Measurements from ENCODE around the gene TUBB. TPM values are rescaled to one million over a fixed set of nuclear protein-coding genes. Genes with fewer than 3 reads are reported as not detected.
A peak's percentile ranks its signal among the peaks of the same experiment; 100 is the strongest.
"Not testable (repeated sequence)": the region's sequence is repeated elsewhere in the genome, so short reads cannot be mapped to it uniquely, and the experiment has no call there.

Gene TUBB
- total RNA-seq, 4 donors from 2014 or later: 151 to 351 (median 255) TPM

DNA sequence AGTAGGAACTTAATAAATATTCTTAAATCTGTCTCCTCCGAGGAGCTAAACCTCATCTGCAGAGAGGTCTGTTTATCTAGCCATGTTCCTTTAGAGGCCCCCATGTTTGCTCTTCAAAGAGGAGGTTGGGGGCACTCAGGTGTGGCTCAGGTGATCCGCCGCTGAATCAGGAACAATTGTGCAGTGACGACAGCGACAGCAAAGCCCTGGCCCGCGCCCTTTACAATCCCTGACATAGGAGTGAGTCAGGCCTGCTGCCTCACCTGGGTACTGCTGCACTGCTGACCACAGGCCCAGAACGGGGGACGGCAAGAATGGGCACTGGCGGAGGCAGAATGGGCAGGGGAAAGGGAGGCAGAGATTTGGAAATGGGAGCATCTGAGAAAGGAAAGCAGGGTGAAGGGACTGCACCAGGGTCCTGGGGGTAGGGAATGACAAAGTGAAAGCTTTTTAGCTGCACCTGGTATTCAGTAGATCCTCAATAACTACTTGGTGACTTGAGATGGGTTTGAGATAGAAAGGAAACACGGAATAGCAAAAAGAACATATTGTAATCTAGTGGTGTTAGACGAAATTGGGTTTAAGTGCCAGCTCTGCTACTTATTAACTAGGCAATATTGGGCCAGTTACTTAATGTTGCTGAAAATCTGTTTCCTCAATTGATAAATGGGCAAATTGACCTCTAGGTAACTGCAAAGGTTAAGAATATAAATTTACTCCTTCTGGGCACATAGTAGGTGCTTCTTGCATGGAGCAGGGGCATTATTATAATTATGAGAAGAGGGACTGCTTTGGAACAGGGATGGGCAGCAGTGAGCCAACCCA lies 29.6 kb downstream of the TUBB start:
- Histone ChIP-seq H3K27ac (peak overlapping the region; percentile 67 to 95 (median 90)), H3K27me3 (no peaks in the 10 kb centered on the region), H3K4me3 (no peak overlapping the region), H3K9me3 (no peaks in the 10 kb centered on the region), H3K36me3 (no peaks in the 10 kb centered on the region), H3K4me1 (peaks cover 38 to 83% (median 57%) of the 10 kb centered on the region in 3 donors)
- 41 to 51% methylated on average over 11 of the region's 12 CpGs for WGBS, 2 donors
- peak in 1 of 6 experiments; percentile 18 for TF ChIP-seq CTCF (IDR thresholded peaks at IDR 0.05)
- no peak for TF ChIP-seq POLR2A (IDR thresholded peaks at IDR 0.05)
- no peak for DNase-seq
- intact Hi-C loops (cut with DNase I): no loop called here

DNA sequence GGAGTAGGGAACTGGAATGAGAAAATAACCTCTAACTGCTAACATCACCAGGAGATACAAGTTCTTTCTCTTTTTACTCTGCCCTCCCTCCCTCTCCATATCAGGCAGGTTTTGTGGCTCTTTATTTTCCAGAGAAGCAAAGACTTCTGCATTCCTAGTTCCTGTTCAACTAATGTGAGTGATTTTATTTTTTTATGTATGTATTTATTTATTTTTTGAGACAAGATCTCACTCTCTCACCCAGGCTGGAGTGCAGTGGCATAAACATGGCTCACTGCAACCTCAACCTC lies 30.2 kb downstream of the TUBB start:
- DNase-seq: no peak
- TF ChIP-seq CTCF (IDR thresholded peaks at IDR 0.05) (no peak), POLR2A (IDR thresholded peaks at IDR 0.05) (no peak)
- H3K4me1 ChIP-seq: peaks cover 36 to 83% (median 53%) of the 10 kb centered on the region in 3 donors
- intact Hi-C loops (cut with DNase I): no loop called here
- peak overlapping the region; percentile 67 to 95 (median 90) for H3K27ac ChIP-seq
- H3K4me3 ChIP-seq: no peak overlapping the region
- H3K27me3 ChIP-seq: no peaks in the 10 kb centered on the region
- no peaks in the 10 kb centered on the region for H3K9me3 ChIP-seq
- H3K36me3 ChIP-seq: no peaks in the 10 kb centered on the region

DNA sequence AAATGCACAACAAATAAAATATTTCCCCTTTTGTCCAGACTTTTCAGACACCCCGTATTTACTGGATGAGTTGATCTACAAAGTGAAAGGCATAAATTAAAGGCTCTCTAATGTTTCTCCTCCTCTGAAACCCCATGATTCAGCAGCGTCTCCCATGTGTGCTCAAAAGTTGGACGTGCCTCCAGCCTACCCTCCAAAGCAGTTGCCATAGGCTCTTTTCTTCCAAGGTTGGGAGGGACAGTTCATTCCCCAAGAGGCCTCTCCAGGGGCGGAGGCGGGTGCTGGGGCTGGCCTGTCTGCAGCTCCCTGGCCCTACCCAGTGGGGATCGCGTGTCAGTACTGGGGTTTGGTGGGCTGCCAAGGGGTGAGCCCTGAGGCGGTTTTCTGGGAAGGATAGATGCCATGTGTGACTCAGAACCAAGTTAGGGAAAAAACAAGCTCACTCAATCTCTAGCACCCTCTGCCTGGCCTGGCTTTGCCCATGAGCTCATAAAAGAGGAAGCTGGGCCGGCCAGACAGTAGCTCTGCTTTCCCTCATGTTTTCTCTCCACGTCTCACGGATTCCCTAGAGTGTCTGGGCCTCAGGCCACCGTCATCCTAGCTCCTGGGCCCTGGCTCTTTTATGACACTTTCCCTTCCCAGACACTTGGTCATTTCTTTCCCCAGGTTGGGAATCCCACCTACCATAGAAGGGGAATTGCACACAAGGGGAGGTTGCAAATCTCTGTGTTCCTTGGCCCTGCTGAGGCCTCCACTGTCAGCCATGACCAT lies 32.2 kb downstream of the TUBB start:
- no peaks in the 10 kb centered on the region for H3K36me3 ChIP-seq
- no peaks in the 10 kb centered on the region for H3K9me3 ChIP-seq
- H3K27ac ChIP-seq: peak overlapping the region; percentile 88 to 95 (median 92)
- TF ChIP-seq POLR2A (IDR thresholded peaks at IDR 0.05) (peak in 1 of 4 donors; percentile 13), CTCF (IDR thresholded peaks at IDR 0.05) (peak in 2 of 6 experiments; percentile 7 to 12)
- H3K27me3 ChIP-seq: no peaks in the 10 kb centered on the region
- peaks cover 36 to 87% (median 53%) of the 10 kb centered on the region in 3 donors for H3K4me1 ChIP-seq
- no peak overlapping the region for H3K4me3 ChIP-seq
- intact Hi-C loops (cut with DNase I): no loop called here
- 14 to 22% methylated on average over 7 of the region's 12 CpGs for WGBS, 2 donors
- DNase-seq: peak; percentile 50

DNA sequence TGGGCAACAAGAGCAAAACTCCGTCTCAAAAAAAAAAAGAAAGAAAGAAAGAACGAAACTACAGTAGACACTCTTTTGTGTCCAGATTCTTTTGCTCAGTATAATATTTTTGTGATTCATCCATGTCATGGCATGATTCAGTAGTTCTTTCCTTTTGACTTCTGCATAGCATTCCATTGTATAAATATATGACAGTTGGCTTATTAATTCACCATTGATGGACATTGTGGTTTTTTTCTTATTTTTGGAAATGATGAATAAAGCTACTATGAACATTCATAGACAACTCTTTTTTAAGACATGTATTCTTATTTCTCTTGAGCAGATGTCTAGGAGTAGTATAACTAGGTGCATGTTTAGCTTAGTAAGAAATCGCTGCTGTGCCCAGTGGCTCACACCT lies 34.5 kb downstream of the TUBB start:
- Histone ChIP-seq H3K27ac (peak overlapping the region in 3 of 4 donors; percentile 2 to 92 (median 46)), H3K4me3 (no peak overlapping the region), H3K27me3 (no peaks in the 10 kb centered on the region), H3K4me1 (peaks cover 27 to 83% (median 32%) of the 10 kb centered on the region in 3 donors), H3K9me3 (no peaks in the 10 kb centered on the region), H3K36me3 (no peaks in the 10 kb centered on the region)
- DNase-seq: no peak
- intact Hi-C loops (cut with DNase I): no loop called here
- TF ChIP-seq CTCF (IDR thresholded peaks at IDR 0.05): no peak
- no peak for TF ChIP-seq POLR2A (IDR thresholded peaks at IDR 0.05)
- WGBS, 2 donors: 53 to 54% methylated on average over 3 of the region's 3 CpGs

DNA sequence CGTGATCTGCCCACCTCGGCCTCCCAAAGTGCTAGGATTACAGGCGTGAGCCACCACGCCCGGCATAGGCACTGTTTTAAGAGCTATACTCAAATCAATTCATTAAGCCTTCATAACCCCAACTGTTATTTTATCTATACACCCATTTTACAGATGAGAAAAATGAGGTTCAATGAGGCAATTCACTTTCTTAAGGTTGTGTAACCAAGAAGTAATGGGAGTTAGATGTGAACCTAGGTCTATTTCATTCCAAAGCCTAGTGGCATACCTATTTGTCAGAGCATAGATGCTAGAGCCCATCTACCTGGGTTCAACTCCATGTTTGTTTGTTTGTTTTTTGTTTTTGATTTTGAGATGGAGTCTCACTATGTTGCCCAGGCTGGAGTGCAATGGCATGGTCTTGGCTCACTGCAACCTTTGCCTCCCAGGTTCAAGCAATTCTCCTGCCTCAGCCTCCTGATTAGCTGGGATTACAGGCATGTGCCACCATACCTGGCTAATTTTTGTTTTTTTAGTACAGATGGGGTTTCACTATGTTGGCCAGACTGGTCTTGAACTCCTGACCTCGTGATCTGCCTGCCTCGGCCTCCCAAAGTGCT lies 36.4 kb downstream of the TUBB start:
- H3K4me3 ChIP-seq; DNase-seq; H3K36me3 ChIP-seq; H3K9me3 ChIP-seq; H3K27ac ChIP-seq; intact Hi-C loops (cut with DNase I); H3K27me3 ChIP-seq: not testable (repeated sequence)
- H3K4me1 ChIP-seq: peaks cover 17 to 82% (median 23%) of the 10 kb centered on the region in 3 donors
- WGBS, 2 donors: 85 to 92% methylated on average over 6 to 7 of the region's 7 CpGs

All from esophagus squamous epithelium (tissue), 5 donors.